ENCODE data around the gene ASB15. TPM values are rescaled to one million over a fixed set of nuclear protein-coding genes. Genes with fewer than 3 reads are reported as not detected.
"Not testable (repeated sequence)": the region's sequence is repeated elsewhere in the genome, so short reads cannot be mapped to it uniquely, and the experiment has no call there.

ASB15 gene
- polyA plus RNA-seq = not detected

DNA sequence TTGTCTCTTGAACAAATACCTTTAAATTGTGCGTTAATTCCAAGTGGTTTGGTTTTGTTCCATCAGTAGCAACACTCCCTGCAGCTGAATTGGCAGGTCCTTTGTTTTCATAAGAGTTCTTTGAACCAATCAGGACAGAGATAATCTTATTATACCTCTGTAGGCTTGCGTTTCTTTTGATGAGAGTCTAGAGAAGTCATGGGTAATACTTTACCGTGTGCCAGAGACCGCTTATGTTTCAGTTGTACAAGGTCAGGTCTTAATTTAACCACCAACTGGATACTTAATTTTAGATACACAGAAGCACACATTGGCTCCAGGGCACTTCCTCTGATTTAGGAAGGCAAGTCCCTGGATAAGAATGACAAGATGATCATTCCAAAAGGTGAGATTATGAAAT lies at the start of gene ASB15:
Gene ASB15 (plus strand): TSS at position 292 of the 400 bp plus-strand sequence. CDS start 12,682 bp downstream, outside the sequence.
- H3K27me3 ChIP-seq (ENCODE audit: control insufficient read depth in 1 of 2, insufficient read depth in 2 of 2, low read length in 2 of 2) = no peaks in the 10 kb centered on the region
- H3K4me3 ChIP-seq (ENCODE audit: low read depth in 1 of 2, low read length in 2 of 2) = no peak within 1 kb of the TSS
- no peak within 1 kb of the TSS for H3K27ac ChIP-seq (ENCODE audit: low read depth in 2 of 2, low read length in 1 of 2)
- 36 to 49% methylated on average over 4 of the region's 4 CpGs for WGBS, 2 donors
- no peaks in the 10 kb centered on the region for H3K4me1 ChIP-seq (ENCODE audit: control insufficient read depth in 2 of 2, insufficient read depth in 2 of 2, low read length in 1 of 2)
- H3K9me3 ChIP-seq (ENCODE audit: control insufficient read depth in 2 of 2, insufficient read depth in 1 of 2, low read depth in 1 of 2, low read length in 1 of 2) = no peaks in the 10 kb centered on the region
- H3K36me3 ChIP-seq (ENCODE audit: control insufficient read depth in 2 of 2, insufficient read depth in 2 of 2, low read length in 1 of 2) = no peaks in the 10 kb centered on the region

DNA sequence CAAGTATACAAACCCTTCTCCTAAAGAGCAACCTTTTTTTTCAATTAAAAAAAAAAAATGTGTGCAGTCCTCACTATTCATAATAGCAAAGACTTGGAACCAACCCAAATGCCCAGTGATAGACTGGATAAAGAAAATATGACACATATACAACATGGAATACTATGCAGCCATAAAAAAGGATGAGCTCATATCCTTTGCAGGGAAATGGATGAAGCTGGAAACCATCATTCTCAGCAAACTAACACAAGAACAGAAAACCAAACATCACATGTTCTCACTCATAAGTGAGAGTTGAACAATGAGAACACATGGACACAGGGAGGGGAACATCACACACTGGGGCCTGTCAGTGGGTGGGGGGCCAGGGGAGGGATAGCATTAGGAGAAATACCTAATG lies 49.5 kb upstream of the ASB15 start:
- not testable (repeated sequence) for H3K27me3 ChIP-seq (ENCODE audit: control insufficient read depth in 1 of 2, insufficient read depth in 2 of 2, low read length in 2 of 2); H3K36me3 ChIP-seq (ENCODE audit: control insufficient read depth in 2 of 2, insufficient read depth in 2 of 2, low read length in 1 of 2); H3K4me3 ChIP-seq (ENCODE audit: low read depth in 1 of 2, low read length in 2 of 2); H3K9me3 ChIP-seq (ENCODE audit: control insufficient read depth in 2 of 2, insufficient read depth in 1 of 2, low read depth in 1 of 2, low read length in 1 of 2); H3K27ac ChIP-seq (ENCODE audit: low read depth in 2 of 2, low read length in 1 of 2); H3K4me1 ChIP-seq (ENCODE audit: control insufficient read depth in 2 of 2, insufficient read depth in 2 of 2, low read length in 1 of 2)

DNA sequence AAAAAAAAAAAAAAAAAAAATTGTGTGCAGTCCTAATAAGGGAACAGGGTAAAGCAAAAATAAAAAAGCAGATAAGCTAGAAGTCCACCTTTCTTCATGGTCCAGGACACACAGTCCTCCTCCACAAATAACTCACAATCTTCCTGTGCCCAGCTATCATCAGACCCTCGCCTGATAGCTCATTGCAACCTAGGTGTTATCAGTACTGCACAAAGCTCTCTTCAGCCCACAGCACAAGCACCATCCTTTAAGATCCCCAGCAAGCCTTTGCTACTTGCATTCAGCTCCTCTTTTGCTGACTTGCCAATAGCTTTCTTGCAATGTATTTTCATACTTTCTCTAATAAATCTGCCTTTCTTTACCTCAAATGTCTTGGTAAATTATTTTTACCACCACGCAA lies 49.0 kb upstream of the ASB15 start:
- Histone ChIP-seq H3K27me3 (ENCODE audit: control insufficient read depth in 1 of 2, insufficient read depth in 2 of 2, low read length in 2 of 2) (no peaks in the 10 kb centered on the region), H3K36me3 (ENCODE audit: control insufficient read depth in 2 of 2, insufficient read depth in 2 of 2, low read length in 1 of 2) (peaks cover 3% of the 10 kb centered on the region in 2 donors), H3K9me3 (ENCODE audit: control insufficient read depth in 2 of 2, insufficient read depth in 1 of 2, low read depth in 1 of 2, low read length in 1 of 2) (peaks cover 0 to 2% of the 10 kb centered on the region in 2 donors), H3K4me3 (ENCODE audit: low read depth in 1 of 2, low read length in 2 of 2) (no peak overlapping the region), H3K4me1 (ENCODE audit: control insufficient read depth in 2 of 2, insufficient read depth in 2 of 2, low read length in 1 of 2) (no peaks in the 10 kb centered on the region), H3K27ac (ENCODE audit: low read depth in 2 of 2, low read length in 1 of 2) (no peak overlapping the region)
- 94 to 99% methylated on average over 2 of the region's 2 CpGs for WGBS, 2 donors

DNA sequence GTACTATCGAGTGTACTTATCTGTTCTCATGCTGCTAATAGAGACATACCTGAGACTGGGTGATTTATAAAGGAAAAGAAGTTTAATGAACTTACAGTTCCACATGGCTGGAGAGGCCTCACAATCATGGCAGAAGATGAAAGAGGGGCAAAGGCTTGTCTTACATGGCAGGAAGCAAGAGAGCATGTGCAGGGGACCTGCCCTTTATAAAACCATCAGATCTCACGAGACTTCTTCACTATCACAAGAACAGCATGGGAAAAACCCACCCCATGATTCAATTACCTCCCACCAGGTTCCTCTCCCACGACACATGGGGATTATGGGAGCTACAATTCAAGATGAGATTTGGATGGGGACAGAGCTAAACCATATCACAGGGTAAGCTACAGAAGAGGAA lies 48.5 kb upstream of the ASB15 start:
- H3K27me3 ChIP-seq (ENCODE audit: control insufficient read depth in 1 of 2, insufficient read depth in 2 of 2, low read length in 2 of 2) = no peaks in the 10 kb centered on the region
- H3K9me3 ChIP-seq (ENCODE audit: control insufficient read depth in 2 of 2, insufficient read depth in 1 of 2, low read depth in 1 of 2, low read length in 1 of 2) = peaks cover 0 to 2% of the 10 kb centered on the region in 2 donors
- H3K27ac ChIP-seq (ENCODE audit: low read depth in 2 of 2, low read length in 1 of 2) = no peak overlapping the region
- no peak overlapping the region for H3K4me3 ChIP-seq (ENCODE audit: low read depth in 1 of 2, low read length in 2 of 2)
- 89% methylated on average over 3 of the region's 3 CpGs for WGBS, 2 donors
- no peaks in the 10 kb centered on the region for H3K4me1 ChIP-seq (ENCODE audit: control insufficient read depth in 2 of 2, insufficient read depth in 2 of 2, low read length in 1 of 2)
- peaks cover 3% of the 10 kb centered on the region in 2 donors for H3K36me3 ChIP-seq (ENCODE audit: control insufficient read depth in 2 of 2, insufficient read depth in 2 of 2, low read length in 1 of 2)

DNA sequence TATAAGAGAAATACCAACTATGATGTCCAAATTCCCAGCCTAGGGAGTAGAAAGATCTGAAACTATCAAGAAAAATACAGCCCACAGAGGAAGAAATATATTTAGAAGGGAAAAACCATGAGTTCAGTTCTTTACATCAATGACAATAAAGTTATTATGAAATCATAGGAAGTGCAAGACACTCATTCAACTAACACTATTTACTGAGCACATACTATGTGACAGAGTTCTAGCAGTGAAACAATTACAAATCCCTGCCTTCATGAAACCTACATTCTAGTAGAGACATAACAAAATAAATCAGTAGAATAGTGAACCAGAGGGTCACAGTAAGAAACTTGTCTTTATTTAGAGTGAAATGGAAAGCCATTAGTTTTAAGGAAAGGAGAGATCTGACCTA lies 46.1 kb upstream of the ASB15 start:
- H3K9me3 ChIP-seq (ENCODE audit: control insufficient read depth in 2 of 2, insufficient read depth in 1 of 2, low read depth in 1 of 2, low read length in 1 of 2) = peaks cover 0 to 2% of the 10 kb centered on the region in 2 donors
- no peak overlapping the region for H3K4me3 ChIP-seq (ENCODE audit: low read depth in 1 of 2, low read length in 2 of 2)
- H3K36me3 ChIP-seq (ENCODE audit: control insufficient read depth in 2 of 2, insufficient read depth in 2 of 2, low read length in 1 of 2) = peaks cover 0 to 3% of the 10 kb centered on the region in 2 donors
- H3K4me1 ChIP-seq (ENCODE audit: control insufficient read depth in 2 of 2, insufficient read depth in 2 of 2, low read length in 1 of 2) = no peaks in the 10 kb centered on the region
- no peaks in the 10 kb centered on the region for H3K27me3 ChIP-seq (ENCODE audit: control insufficient read depth in 1 of 2, insufficient read depth in 2 of 2, low read length in 2 of 2)
- no peak overlapping the region for H3K27ac ChIP-seq (ENCODE audit: low read depth in 2 of 2, low read length in 1 of 2)

DNA sequence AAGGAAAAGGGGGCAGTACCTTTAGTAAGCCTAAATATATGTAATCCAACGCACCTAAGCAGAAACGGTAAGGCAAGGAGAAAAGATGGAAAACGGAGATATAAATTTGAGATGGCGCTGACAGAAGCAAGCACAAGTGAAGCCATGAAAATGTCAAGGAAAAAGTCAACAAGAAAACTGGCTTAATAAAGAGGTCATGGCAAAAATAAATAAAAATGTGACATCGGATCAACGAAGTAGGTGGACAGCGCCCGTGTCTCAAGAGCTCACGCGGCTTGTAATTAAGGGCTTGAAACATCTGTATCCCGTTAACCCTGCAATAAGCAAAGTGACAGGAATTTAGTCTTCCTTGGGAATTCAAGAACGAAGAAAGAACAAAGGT lies 44.6 kb upstream of the ASB15 start:
- Histone ChIP-seq H3K4me3 (ENCODE audit: low read depth in 1 of 2, low read length in 2 of 2) (peak overlapping the region; percentile 79 to 99), H3K27me3 (ENCODE audit: control insufficient read depth in 1 of 2, insufficient read depth in 2 of 2, low read length in 2 of 2) (no peaks in the 10 kb centered on the region), H3K9me3 (ENCODE audit: control insufficient read depth in 2 of 2, insufficient read depth in 1 of 2, low read depth in 1 of 2, low read length in 1 of 2) (peaks cover 0 to 2% of the 10 kb centered on the region in 2 donors), H3K27ac (ENCODE audit: low read depth in 2 of 2, low read length in 1 of 2) (peak overlapping the region in 1 of 2 donors; percentile 96), H3K36me3 (ENCODE audit: control insufficient read depth in 2 of 2, insufficient read depth in 2 of 2, low read length in 1 of 2) (peaks cover 0 to 3% of the 10 kb centered on the region in 2 donors), H3K4me1 (ENCODE audit: control insufficient read depth in 2 of 2, insufficient read depth in 2 of 2, low read length in 1 of 2) (no peaks in the 10 kb centered on the region)
- 2 to 4% methylated on average over 12 of the region's 12 CpGs for WGBS, 2 donors

DNA sequence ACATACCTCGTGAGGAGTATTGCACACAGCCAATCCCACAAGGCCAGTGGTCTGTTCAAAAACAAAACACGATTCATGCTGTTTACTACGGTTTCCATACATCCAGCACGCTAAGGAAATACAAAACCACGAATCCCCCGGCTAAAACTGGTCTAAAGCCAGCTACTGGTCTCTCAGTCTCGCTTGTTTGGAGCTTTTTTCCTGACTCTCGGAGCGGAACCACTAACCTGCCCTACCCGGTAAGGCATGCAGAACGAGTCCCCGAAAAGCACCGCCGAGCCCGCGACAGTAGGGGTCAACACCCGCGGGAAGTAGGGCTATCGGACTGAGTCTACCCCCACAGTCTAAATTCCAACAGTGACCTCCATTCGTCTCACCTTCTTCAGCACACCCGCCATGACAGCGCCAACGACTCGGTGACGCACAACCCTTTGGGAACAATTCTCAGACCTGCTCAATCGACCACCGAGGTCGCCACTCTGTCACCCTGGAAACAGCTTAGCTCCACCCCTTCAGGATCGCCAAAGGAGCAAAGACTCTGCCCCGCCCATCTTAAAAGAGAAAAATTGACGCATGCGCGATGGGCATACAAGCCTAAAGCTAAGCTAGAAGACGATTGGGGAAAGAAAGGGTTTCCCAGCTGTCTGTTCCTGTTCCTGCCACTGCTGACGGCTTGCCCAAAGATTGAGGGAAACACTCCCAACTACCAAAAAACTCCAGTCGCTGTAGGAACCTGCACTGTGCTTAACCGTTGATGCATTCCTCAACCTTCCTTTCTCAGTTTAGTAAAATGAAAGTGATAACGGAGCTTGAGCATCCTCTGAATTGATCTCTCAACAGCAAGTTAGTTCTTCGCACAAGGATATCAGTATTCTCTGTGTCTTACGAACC lies 44.0 kb upstream of the ASB15 start, which contains the start of gene NDUFA5:
Gene NDUFA5 (minus strand): TSS at position 421 of the 891 bp plus-strand sequence. CDS start 23 bp downstream, at position 398.
- Histone ChIP-seq H3K36me3 (ENCODE audit: control insufficient read depth in 2 of 2, insufficient read depth in 2 of 2, low read length in 1 of 2) (peaks cover 0 to 3% of the 10 kb centered on the region in 2 donors), H3K9me3 (ENCODE audit: control insufficient read depth in 2 of 2, insufficient read depth in 1 of 2, low read depth in 1 of 2, low read length in 1 of 2) (peaks cover 0 to under 1% of the 10 kb centered on the region in 2 donors), H3K4me3 (ENCODE audit: low read depth in 1 of 2, low read length in 2 of 2) (peak within 1 kb of the TSS; percentile 79 to 99), H3K27me3 (ENCODE audit: control insufficient read depth in 1 of 2, insufficient read depth in 2 of 2, low read length in 2 of 2) (no peaks in the 10 kb centered on the region), H3K27ac (ENCODE audit: low read depth in 2 of 2, low read length in 1 of 2) (peak within 1 kb of the TSS; percentile 88 to 96), H3K4me1 (ENCODE audit: control insufficient read depth in 2 of 2, insufficient read depth in 2 of 2, low read length in 1 of 2) (no peaks in the 10 kb centered on the region)
- WGBS, 2 donors = 1% methylated on average over 40 of the region's 40 CpGs

DNA sequence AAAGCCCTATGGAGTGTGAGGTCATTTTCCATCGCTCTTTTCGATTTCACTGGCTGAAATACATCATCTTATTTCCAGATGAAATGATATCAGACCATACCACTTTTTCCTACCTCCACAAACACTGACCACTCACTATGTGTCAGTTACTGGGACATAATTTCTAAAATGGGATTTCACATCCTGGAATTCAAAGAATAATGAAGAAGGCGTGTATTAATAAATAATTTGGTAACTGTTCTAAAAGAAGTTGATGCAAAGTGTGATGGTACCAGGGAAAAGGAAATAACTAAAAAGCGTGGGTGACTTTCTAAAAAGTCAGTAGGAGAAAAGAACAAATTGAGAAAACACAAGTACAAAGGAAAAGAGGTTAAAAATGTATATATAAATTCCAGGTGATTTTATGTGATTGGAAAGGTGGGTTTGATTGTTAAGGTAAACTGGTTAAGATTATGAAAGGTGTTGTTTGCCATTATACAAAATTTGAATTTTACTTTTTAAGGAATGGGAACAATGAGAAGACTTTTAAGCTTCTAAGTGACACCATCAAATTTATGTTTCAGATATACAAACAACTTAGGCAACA lies 43.2 kb upstream of the ASB15 start:
- H3K4me1 ChIP-seq (ENCODE audit: control insufficient read depth in 2 of 2, insufficient read depth in 2 of 2, low read length in 1 of 2) = no peaks in the 10 kb centered on the region
- peak overlapping the region; percentile 68 to 69 for H3K27ac ChIP-seq (ENCODE audit: low read depth in 2 of 2, low read length in 1 of 2)
- no peaks in the 10 kb centered on the region for H3K27me3 ChIP-seq (ENCODE audit: control insufficient read depth in 1 of 2, insufficient read depth in 2 of 2, low read length in 2 of 2)
- H3K4me3 ChIP-seq (ENCODE audit: low read depth in 1 of 2, low read length in 2 of 2) = peak overlapping the region; percentile 79 to 99
- H3K36me3 ChIP-seq (ENCODE audit: control insufficient read depth in 2 of 2, insufficient read depth in 2 of 2, low read length in 1 of 2) = no peaks in the 10 kb centered on the region
- H3K9me3 ChIP-seq (ENCODE audit: control insufficient read depth in 2 of 2, insufficient read depth in 1 of 2, low read depth in 1 of 2, low read length in 1 of 2) = no peaks in the 10 kb centered on the region
- WGBS, 2 donors = 47 to 56% methylated on average over 4 of the region's 4 CpGs

DNA sequence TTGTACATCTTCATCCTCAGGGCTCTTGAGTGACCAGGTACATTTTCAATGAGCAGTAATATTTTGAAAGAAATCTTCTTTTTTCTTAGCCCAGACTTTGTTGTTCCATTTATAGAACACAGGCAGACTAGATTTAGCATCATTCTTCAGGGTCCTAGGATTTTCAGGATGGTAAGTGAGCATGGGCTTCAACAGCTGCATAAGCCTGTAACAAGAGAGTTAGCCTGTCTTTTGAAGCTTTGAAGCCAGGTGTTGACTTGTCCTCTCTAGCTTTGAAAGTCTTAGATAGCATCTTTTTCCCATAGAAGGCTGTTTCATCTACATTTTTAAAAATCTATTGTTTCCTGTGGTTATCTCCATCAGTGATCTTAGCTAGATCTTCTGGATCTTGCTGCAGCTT lies 39.5 kb upstream of the ASB15 start:
- no peaks in the 10 kb centered on the region for H3K9me3 ChIP-seq (ENCODE audit: control insufficient read depth in 2 of 2, insufficient read depth in 1 of 2, low read depth in 1 of 2, low read length in 1 of 2)
- no peaks in the 10 kb centered on the region for H3K4me1 ChIP-seq (ENCODE audit: control insufficient read depth in 2 of 2, insufficient read depth in 2 of 2, low read length in 1 of 2)
- no peak overlapping the region for H3K27ac ChIP-seq (ENCODE audit: low read depth in 2 of 2, low read length in 1 of 2)
- no peaks in the 10 kb centered on the region for H3K27me3 ChIP-seq (ENCODE audit: control insufficient read depth in 1 of 2, insufficient read depth in 2 of 2, low read length in 2 of 2)
- H3K4me3 ChIP-seq (ENCODE audit: low read depth in 1 of 2, low read length in 2 of 2) = no peak overlapping the region
- no peaks in the 10 kb centered on the region for H3K36me3 ChIP-seq (ENCODE audit: control insufficient read depth in 2 of 2, insufficient read depth in 2 of 2, low read length in 1 of 2)
